ENCODE measurements around the gene FOXP1.
A peak's percentile ranks its signal among the peaks of the same experiment; 100 is the strongest.

The FOXP1 gene

DNA sequence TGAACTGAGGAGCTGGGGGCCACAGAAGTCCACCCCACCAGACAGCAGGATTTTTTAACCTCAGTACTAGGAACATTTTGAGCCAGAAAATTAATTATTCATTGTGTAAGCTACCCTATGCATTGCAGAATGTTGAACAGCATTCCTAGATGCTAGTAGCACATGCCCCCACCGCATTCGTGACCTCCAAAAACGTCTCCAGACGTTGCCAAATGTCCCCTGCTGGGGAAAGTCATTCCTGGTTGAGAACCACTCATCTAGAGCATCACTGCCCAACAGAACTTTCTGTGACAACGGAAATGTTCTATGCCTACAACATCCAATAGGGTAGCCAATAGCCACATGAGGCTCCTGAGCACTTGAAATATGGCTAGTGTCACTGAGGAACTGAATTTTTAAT, 333.5 kb downstream of the FOXP1 start:
- no peak for DNase-seq

DNA sequence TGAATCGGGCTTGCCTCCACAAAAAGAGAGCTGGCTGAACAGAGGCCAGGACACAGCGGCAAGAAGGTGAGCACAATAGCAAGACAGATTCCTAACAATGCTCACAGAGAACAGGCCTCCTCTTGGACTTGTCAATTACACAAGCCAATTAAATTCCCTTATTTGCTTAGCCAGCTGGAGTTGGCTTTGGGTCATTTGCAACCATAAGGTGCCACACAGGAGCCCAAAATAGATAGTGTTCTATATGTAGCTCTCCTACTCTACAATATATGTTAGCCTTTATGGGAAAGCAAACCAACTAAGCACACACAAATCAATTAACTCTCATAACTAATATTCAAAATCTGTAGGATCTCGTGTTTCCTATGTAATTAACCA, 335.6 kb downstream of the FOXP1 start:
- no peak for DNase-seq

DNA sequence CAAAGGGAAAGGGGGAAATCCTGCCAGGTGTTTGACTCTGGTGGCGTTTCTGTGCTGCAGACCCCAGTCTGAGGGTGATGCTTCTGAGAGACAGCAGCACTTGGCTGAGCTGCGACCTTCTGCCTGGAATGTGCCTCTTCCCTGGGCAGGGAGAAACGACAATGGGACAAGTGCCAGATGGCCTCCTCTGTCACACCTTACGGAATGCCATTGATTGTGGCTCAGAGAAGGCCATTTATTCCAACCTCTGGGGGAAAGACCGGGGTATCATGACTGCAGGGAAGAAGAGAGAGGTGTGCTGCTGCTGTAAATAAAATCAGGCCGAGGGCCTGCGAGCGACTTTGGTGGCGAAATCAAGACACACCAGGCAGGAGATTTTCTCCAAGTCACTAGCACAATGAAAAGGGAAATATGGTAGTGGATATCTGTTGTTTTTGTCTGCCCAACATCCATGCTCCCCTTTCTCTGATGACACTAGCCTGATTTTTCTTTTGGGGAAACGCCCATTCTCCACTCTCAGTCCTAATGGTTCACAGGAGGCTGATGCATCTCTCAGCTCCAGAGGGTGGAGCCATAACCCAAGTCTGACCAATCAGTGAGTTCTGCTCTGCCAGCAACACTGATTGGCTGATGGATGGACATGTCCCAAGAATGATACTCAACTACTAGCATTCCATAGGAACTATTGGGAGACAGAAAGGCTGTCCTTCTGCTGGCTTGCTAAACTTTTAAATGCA, 336.1 kb downstream of the FOXP1 start:
- DNase-seq = peak; percentile 0

DNA sequence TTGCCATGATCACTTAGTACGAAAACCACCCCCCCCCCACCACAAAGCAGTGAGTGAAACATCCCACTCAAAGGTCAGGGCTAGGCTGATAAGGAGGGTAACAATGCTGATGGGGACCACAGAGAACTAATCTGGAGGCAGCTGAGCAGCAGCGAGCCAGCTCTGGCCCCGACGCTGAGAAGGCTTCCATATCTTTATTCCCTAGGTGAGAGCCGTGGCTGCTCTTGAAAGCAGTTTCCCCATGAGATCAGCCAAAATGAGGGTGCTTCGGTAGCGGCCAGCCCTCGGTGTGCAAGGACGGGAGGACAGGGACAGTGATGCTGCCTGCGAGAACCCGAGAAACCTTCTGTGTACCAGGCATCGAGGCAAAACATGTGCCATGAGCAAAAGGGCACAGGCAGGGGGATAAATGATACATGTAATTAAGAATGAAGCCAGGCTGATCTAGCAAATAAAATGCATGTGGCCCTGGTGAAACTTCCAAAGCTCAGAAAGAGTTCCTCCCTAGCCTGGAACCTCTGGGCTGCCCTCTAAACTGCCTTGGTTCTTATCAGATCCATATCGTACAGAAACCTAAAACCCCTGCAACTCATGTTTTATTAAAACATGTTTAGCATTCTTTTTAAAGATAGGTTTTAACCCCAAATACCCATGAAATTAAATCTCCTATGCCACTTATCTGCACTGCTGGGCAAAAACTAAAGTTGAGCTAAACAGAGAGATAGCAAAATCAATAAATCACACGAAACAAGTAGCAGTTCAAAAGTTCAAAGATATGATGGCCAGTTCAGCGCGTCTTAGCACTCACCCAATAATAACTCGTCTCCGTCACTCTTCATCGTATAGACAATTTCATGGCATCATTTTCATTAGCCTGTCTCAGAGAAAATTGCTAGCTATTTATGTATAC, 337.3 kb downstream of the FOXP1 start:
- DNase-seq = no peak

- DNase-seq = peak; percentile 8
Measured at GRCh38 chr3:71244826-71245488, 338.6 kb downstream of the FOXP1 start.

GRCh38 chr3:71244153-71244825, 339.2 kb downstream of the FOXP1 start:
- no peak for DNase-seq

- no peak for DNase-seq
Measured at GRCh38 chr3:71243229-71243628, 340.3 kb downstream of the FOXP1 start.

- DNase-seq = no peak
Measured at GRCh38 chr3:71241981-71242560, 341.5 kb downstream of the FOXP1 start.

DNA sequence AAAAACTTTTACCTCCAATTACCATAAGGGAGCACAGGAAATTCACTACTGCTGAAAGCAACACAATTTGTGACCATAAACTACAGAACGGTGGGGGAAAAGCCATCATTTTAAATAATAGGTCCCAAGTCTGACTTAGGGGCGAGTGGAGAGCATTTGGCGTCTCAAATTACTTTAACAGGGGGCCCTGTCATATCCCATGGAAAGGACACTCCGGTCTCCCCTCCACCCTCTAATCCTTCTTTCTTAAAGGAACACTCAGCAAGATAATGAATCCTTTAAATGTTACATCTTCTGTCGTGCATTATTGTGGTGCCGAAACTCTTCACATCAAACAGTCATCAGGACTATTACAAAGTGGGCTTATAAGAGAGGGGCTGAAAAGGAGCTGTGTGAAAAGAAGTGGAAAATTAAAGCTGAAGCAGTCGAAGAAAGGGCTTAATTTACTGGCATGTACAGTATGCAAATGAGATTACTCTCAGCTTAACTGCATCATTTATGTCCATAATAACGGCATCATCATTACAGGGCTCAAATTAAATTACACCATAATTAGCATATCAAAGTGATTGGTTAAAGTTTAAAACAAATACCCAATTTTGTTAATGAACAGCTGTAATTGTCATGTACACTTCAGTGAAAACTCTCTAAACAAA, 342.2 kb downstream of the FOXP1 start:
- no peak for DNase-seq

- no peak for DNase-seq
Measured at GRCh38 chr3:71240034-71240433, 343.5 kb downstream of the FOXP1 start.

DNA sequence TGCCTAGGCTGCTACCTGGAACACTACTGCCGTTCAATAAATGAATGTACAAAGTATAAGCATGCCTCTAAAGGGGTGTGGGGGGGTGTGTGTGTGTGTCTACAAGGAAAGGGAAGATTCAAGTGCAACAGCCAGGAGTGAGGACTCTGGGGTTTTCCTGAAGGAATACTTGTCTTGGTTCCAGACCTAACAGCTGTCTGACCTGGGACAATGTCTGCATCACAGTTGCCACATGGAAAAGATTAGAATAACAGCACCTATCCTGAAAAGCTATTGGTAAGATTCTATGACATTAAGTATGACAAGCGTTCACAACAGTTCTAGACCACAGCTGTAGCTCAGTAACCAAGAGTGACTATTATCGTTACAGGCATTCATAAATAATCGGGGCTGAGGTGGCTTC, 345.2 kb downstream of the FOXP1 start:
- no peak for DNase-seq

- no peak for DNase-seq
Measured at GRCh38 chr3:71237672-71238071, 345.9 kb downstream of the FOXP1 start.

DNA sequence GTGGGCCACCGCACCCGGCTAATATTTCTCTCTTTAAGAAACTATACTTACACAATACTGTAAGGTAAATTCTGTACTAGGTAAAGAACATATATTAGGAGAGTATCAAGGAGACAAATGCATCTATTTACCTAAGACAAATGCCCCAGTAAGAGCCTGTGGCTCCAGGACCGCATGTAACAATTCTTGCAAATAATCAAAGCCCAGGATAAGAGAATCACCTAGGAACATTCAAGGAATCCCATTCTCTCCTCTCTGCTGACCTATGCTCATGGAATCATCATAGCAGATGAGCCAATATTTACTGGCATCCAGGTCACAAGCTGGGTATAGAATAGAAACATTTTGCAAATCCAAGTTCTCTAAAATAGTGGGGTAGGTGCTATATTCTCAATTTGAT, 347.7 kb downstream of the FOXP1 start:
- no peak for DNase-seq

DNA sequence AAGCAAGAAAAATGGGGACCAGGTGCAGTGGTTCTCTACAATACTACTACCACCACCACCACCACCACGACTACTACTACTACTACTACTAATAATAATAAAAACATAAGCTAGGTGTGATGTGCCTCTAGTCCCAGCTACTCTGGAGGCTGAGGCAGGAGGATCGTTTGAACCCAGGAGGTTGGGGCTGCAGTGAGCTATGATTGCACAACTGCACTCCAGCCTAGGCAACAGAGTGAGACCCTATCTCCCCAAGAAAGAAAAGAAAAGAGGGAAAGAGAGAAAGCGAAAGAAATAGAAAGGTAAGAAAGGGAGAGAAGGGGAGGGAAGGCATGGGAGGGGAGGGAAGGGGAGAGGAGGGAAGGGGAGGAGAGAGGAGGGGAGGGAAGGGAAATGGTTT, 350.6 kb downstream of the FOXP1 start:
- no peak for DNase-seq

GRCh38 chr3:71232175-71232679, 351.3 kb downstream of the FOXP1 start:
- DNase-seq = no peak

DNA sequence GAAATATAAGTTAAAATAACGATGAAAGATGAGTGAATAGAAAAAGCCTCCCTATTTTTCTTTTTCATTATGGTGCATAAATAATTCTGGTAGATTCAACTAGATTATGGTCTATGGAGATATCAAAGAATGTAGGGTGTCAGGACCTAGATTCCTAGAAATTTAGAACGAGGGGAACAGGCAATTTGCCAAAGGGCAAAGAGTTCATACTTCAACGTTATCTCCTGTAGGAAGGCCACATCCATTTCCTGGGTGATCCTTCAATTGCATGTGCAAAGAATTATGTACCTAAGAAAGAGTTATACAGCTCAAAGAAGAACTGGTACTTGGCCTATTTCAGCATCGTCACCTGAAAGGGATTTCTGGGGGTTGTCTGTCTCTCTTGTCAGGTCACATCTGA, 351.8 kb downstream of the FOXP1 start:
- DNase-seq = no peak

- DNase-seq = no peak
Measured at GRCh38 chr3:71229905-71230657, 353.4 kb downstream of the FOXP1 start.

DNA sequence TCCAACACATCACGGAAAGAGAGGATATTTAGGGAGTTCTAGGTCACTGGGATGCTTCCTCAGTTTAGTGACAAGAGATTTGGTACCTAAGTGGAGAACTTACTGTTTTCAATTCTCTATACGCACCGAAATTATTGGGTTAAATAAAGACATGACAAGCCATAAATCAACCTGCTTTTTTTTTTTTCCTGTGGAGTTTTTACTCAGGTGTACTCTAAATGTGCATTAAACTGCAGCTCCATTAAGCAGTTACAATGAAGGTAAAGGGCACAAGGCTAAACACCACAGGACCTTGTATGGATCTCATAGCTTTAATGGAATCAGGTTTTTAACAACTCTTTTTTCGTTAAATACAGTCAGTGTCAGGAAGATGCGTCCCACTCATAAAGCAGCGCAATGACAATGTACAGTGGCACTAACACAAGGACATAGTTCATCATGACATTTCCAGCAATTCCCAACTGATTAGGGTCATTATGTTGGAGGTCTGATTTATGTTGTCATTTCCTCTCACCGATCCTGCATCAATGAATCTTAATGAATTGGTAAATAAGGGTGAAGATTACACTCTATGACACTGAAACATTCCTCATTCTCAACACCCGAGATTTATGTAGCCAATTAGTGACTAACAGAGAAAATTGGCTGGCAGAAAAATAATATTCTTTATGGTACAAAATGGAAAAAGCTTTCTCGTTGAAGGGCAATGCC, 355.2 kb downstream of the FOXP1 start:
- DNase-seq = no peak

GRCh38 chr3:71227270-71227661, 356.3 kb downstream of the FOXP1 start:
- DNase-seq = no peak

- no peak for DNase-seq
Measured at GRCh38 chr3:71226565-71227269, 356.8 kb downstream of the FOXP1 start.

All from DMS53 (cell line).